IMR-90 (cell line): ENCODE data around the gene SYNE1. TPM values are rescaled to one million over a fixed set of nuclear protein-coding genes. Genes with fewer than 3 reads are reported as not detected.

Experiments
- ATAC-seq: fragments of 200-7000 bp; cut with Tn5 transposase; 2 replicates; pipeline ENCODE4 v1.9.1; 2020; ENCODE audit warnings: low read depth, mild to moderate bottlenecking, moderate library complexity
- BruUV-seq: library from RNA; stranded (reverse); fragments of 400-500 nt; replicated peaks from 2 replicates; lab custom pipeline; 2021; lab: Mats Ljungman, UMichigan
- CTCF ChIA-PET: fragments of 300-600 bp; formaldehyde crosslinking; extraction: SDS; loops from one replicate; lab custom pipeline; 2021; ENCODE audit warnings: antibody characterized with exemption; lab: Yijun Ruan, JAX
- POLR2A ChIA-PET: fragments of 300-600 bp; sonication (Branson Sonifier 250); formaldehyde crosslinking; loops from one replicate; lab custom pipeline; 2022; ENCODE audit warnings: antibody characterized with exemption; ENCODE audit not compliant: unreplicated experiment; lab: Charles Lee
- DNase-seq: peaks from one replicate; pipeline ENCODE4 v3.0.0; 2013
- H2AFZ ChIP-seq: replicated peaks from 2 replicates; pipeline ENCODE3; 2013; ENCODE audit warnings: low read length, mild to moderate bottlenecking; ENCODE audit not compliant: poor library complexity
- H2AK5ac ChIP-seq: 2 replicates; pipeline ENCODE4 v1.6.1; 2013; ENCODE audit warnings: low read depth, low read length, inconsistent platforms
- H2AK9ac ChIP-seq: replicated peaks from 2 replicates; pipeline ENCODE3; 2013; ENCODE audit warnings: mild to moderate bottlenecking, low read depth, low read length, moderate library complexity; ENCODE audit not compliant: poor library complexity
- H2BK120ac ChIP-seq: 2 replicates; pipeline ENCODE4 v1.6.1; 2013; ENCODE audit warnings: low read depth, low read length, inconsistent platforms
- H2BK15ac ChIP-seq: 3 replicates; pipeline ENCODE4 v1.6.1; 2013; ENCODE audit warnings: low read depth, low read length, inconsistent platforms
- H2BK20ac ChIP-seq: 2 replicates; pipeline ENCODE4 v1.6.1; 2013; ENCODE audit warnings: low read depth, mild to moderate bottlenecking, inconsistent platforms, low read length, moderate library complexity
- H2BK5ac ChIP-seq: 2 replicates; pipeline ENCODE4 v1.6.1; 2013; ENCODE audit warnings: mild to moderate bottlenecking, low read depth, low read length, inconsistent platforms; ENCODE audit not compliant: poor library complexity, severe bottlenecking
- H3K14ac ChIP-seq: replicated peaks from 2 replicates; pipeline ENCODE4 v1.6.1; 2013; ENCODE audit warnings: low read depth, low read length, inconsistent platforms
- H3K18ac ChIP-seq: 2 replicates; pipeline ENCODE4 v1.6.1; 2013; ENCODE audit warnings: low read depth, low read length, control low read depth
- H3K23ac ChIP-seq: 2 replicates; pipeline ENCODE4 v1.6.1; 2013; ENCODE audit warnings: low read depth, low read length, inconsistent platforms
- H3K27ac ChIP-seq: 2 replicates; pipeline ENCODE4 v1.5.1; 2013; ENCODE audit warnings: mild to moderate bottlenecking, control low read depth, low read length; ENCODE audit not compliant: insufficient read depth
- H3K27me3 ChIP-seq: 2 replicates; pipeline ENCODE4 v1.6.1; 2013; ENCODE audit warnings: low read length; ENCODE audit not compliant: control insufficient read depth, insufficient read depth
- H3K36me3 ChIP-seq: 2 replicates; pipeline ENCODE4 v1.6.1; 2013; ENCODE audit warnings: low read length, mixed read lengths; ENCODE audit not compliant: control insufficient read depth, insufficient read depth
- H3K4ac ChIP-seq: 2 replicates; pipeline ENCODE4 v1.6.1; 2013; ENCODE audit warnings: low read depth, low read length, inconsistent platforms
- H3K4me1 ChIP-seq: 2 replicates; pipeline ENCODE4 v1.6.1; 2013; ENCODE audit warnings: low read length, mixed read lengths; ENCODE audit not compliant: control insufficient read depth, insufficient read depth
- H3K4me2 ChIP-seq: 2 replicates; pipeline ENCODE4 v1.6.1; 2013; ENCODE audit warnings: low read depth, mild to moderate bottlenecking, control low read depth, low read length, moderate library complexity
- H3K4me3 ChIP-seq: 2 replicates; pipeline ENCODE4 v1.5.1; 2013; ENCODE audit warnings: low read depth, mild to moderate bottlenecking, control low read depth, low read length, moderate library complexity; ENCODE audit not compliant: insufficient read depth
- H3K56ac ChIP-seq: 2 replicates; pipeline ENCODE4 v1.6.1; 2013; ENCODE audit warnings: low read length, inconsistent platforms; ENCODE audit not compliant: insufficient read depth; ENCODE audit errors: extremely low read depth
- H3K79me1 ChIP-seq, 2 experiments: 2 replicates each; pipeline ENCODE4 v1.6.1; 2013; ENCODE audit warnings: low read length in 2 of 2, inconsistent platforms in 1 of 2, low read depth in 1 of 2
- H3K9ac ChIP-seq: 2 replicates; pipeline ENCODE4 v1.6.1; 2013; ENCODE audit warnings: low read depth, low read length, control low read depth
- H3K9me1 ChIP-seq: 2 replicates; pipeline ENCODE4 v1.6.1; 2013; ENCODE audit warnings: low read length, inconsistent platforms; ENCODE audit not compliant: insufficient read depth
- H3K9me3 ChIP-seq: 2 replicates; pipeline ENCODE4 v1.6.1; 2013; ENCODE audit warnings: low read length; ENCODE audit not compliant: control insufficient read depth, insufficient read depth
- H4K20me1 ChIP-seq: 2 replicates; pipeline ENCODE4 v1.6.1; 2013; ENCODE audit warnings: low read length, inconsistent platforms; ENCODE audit not compliant: insufficient read depth
- H4K5ac ChIP-seq: 2 replicates; pipeline ENCODE4 v1.6.1; 2013; ENCODE audit warnings: mild to moderate bottlenecking, low read depth, low read length, control low read depth
- H4K8ac ChIP-seq, 2 experiments: 2 replicates each; pipeline ENCODE4 v1.6.1; 2013; ENCODE audit warnings: low read depth in 2 of 2, low read length in 2 of 2, control low read depth in 1 of 2, inconsistent platforms in 1 of 2
- H4K91ac ChIP-seq: 2 replicates; pipeline ENCODE4 v1.6.1; 2013; ENCODE audit warnings: low read depth, low read length, inconsistent platforms; ENCODE audit not compliant: insufficient read depth
- MXI1 ChIP-seq: IDR thresholded peaks from 2 replicates; pipeline ENCODE4 v1.6.1; 2012; ENCODE audit warnings: low read depth, mild to moderate bottlenecking, low read length, moderate library complexity, borderline replicate concordance
- POLR2A ChIP-seq: IDR thresholded peaks from 2 replicates; pipeline ENCODE4 v1.6.1; 2012; ENCODE audit warnings: mild to moderate bottlenecking, low read depth, low read length
- RCOR1 ChIP-seq: IDR thresholded peaks from 2 replicates; pipeline ENCODE4 v1.6.1; 2012; ENCODE audit warnings: mild to moderate bottlenecking, low read length, improper control_type of control experiment; ENCODE audit not compliant: insufficient replicate concordance
- RFX5 ChIP-seq: IDR thresholded peaks from 2 replicates; pipeline ENCODE4 v1.8.0; 2012; ENCODE audit warnings: low read depth, mild to moderate bottlenecking, low read length, moderate library complexity
- WGBS, 2 experiments: methylation state at CpG; one replicate each; pipeline versions ENCODE4 v1.1.5 to v1.1.7; 2013; ENCODE audit warnings: missing lambda C conversion rate in 2 of 2; ENCODE audit not compliant: insufficient read length in 1 of 2; ENCODE audit errors: extremely low coverage in 2 of 2; 5-methylcytosine and 5-hydroxymethylcytosine counted together
- dilution Hi-C: fragments of 300-500 bp; cut with HindIII; formaldehyde crosslinking; loops from one replicate; pipeline ENCODE4 v1.14.3; 2018; ENCODE audit warnings: low sequenced_read_pairs; ENCODE audit not compliant: unreplicated experiment
- in situ Hi-C: fragments of 300-500 bp; cut with MboI; formaldehyde crosslinking; loops from 3 replicates; pipeline ENCODE4 v1.14.3; 2019; ENCODE audit warnings: low sequenced_read_pairs, inconsistent platforms, mixed read lengths
- intact Hi-C: fragments of 100-400 bp; cut with micrococcal nuclease; formaldehyde crosslinking; loops from 2 replicates; pipeline ENCODE4 v1.10.0; 2022
- polyA plus RNA-seq, 3 experiments: library from polyadenylated mRNA; depleted of rRNA; stranded (reverse); fragments of >200 nt; gene quantifications; 2 replicates each; pipeline ENCODE4 v1.2.3, GENCODE V29; 2012; ENCODE audit warnings: low replicate concordance in 1 of 3
- total RNA-seq: library from RNA; depleted of rRNA; stranded (reverse); fragments of >200 nt; gene quantifications from 2 replicates; pipeline ENCODE4 v1.2.3, GENCODE V29; 2012

SYNE1 gene
- total and polyA plus RNA-seq, 2 of the 4 experiments (the other 2 are of a cell fraction): 34.1 to 159 TPM

DNA sequence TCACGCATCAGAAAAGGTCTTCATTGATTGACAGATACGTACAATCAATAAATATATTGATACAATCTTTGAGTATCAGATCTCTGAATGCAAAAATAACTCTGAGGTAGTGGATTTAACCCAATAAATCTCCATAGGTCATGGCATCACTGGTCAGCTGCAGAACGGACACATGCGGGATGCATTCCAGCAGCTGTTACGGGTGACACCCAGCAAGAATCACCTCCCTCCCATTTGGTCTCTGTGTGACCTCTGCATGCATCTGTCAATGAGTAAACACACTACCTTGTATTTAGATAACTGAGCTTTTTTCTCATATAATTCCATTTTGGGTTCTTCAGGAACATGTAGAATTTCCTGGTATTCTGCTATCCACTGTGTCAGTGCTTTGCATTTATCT, 285.4 kb downstream of the SYNE1 start:
- no peak overlapping the region for H3K4ac ChIP-seq
- H3K56ac ChIP-seq: no peak overlapping the region
- TF ChIP-seq RCOR1 (no peak), POLR2A (no peak), MXI1 (no peak), RFX5 (no peak)
- H2AK9ac ChIP-seq: no peak overlapping the region
- peaks cover 3% of the 10 kb centered on the region in 2 experiments; a peak in 1 of 4 replicates for H3K79me1 ChIP-seq
- no peak overlapping the region for H4K5ac ChIP-seq
- intact Hi-C loops: no loop called here
- peaks cover 47% of the 10 kb centered on the region for H3K36me3 ChIP-seq
- ChIA-PET CTCF (interaction anchor here (0.6 to 1.8 kb wide), 2 partner anchors 13 to 142 kb away, joined by 3 to 5 read pairs; no protein-coding TSS in a partner anchor), POLR2A (no interaction called here)
- H2BK5ac ChIP-seq: no peak overlapping the region
- H3K23ac ChIP-seq: no peak overlapping the region
- H2AK5ac ChIP-seq: no peak overlapping the region
- no peak overlapping the region for H3K4me3 ChIP-seq
- no peaks in the 10 kb centered on the region for H3K4me1 ChIP-seq
- no peak for DNase-seq
- no peak overlapping the region for H3K4me2 ChIP-seq
- H2BK120ac ChIP-seq: no peak overlapping the region
- H2BK20ac ChIP-seq: no peak overlapping the region
- no peak overlapping the region for H4K8ac ChIP-seq
- no peaks in the 10 kb centered on the region for H3K27me3 ChIP-seq
- no peak overlapping the region for H3K18ac ChIP-seq
- H4K91ac ChIP-seq: no peak overlapping the region
- in situ Hi-C loops: no loop called here
- H3K14ac ChIP-seq: no peak overlapping the region
- no peak overlapping the region for H3K27ac ChIP-seq
- H3K9me1 ChIP-seq: no peaks in the 10 kb centered on the region
- dilution Hi-C loops: no loop called here
- no peak overlapping the region for H2AFZ ChIP-seq
- no peak for ATAC-seq
- no peak overlapping the region for H3K9ac ChIP-seq
- H2BK15ac ChIP-seq: no peak overlapping the region
- no peaks in the 10 kb centered on the region for H4K20me1 ChIP-seq
- WGBS, 2 experiments: 71% methylated on average over 3 of the region's 5 CpGs; no CpG with 5 or more reads in 1 of the 2 experiments
- H3K9me3 ChIP-seq: no peaks in the 10 kb centered on the region
- no TSS peak for BruUV-seq
